ENCODE data around the gene CNPY1.
"Not testable (repeated sequence)": the region's sequence is repeated elsewhere in the genome, so short reads cannot be mapped to it uniquely, and the experiment has no call there.

CNPY1 gene

DNA sequence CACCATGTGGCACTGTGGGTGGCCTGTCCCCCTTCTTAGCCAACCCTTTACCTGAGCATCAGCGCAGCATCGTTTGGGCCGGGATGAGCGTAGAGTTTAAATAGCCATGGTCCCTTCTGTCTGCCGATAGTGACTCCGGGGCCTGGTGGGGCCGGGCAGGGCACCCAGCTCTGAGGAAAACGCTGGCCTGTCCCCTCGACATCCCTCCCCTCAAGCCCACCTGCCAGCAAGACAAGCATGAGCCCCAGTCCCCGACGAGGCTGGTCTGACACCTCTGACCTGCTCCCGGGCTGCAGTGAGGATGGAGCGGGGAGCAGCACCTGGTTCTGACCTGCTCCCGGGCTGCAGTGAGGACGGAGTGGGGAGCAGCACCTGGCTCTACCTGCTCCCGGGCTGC lies 31.1 kb upstream of the CNPY1 start:
- no peak for DNase-seq

DNA sequence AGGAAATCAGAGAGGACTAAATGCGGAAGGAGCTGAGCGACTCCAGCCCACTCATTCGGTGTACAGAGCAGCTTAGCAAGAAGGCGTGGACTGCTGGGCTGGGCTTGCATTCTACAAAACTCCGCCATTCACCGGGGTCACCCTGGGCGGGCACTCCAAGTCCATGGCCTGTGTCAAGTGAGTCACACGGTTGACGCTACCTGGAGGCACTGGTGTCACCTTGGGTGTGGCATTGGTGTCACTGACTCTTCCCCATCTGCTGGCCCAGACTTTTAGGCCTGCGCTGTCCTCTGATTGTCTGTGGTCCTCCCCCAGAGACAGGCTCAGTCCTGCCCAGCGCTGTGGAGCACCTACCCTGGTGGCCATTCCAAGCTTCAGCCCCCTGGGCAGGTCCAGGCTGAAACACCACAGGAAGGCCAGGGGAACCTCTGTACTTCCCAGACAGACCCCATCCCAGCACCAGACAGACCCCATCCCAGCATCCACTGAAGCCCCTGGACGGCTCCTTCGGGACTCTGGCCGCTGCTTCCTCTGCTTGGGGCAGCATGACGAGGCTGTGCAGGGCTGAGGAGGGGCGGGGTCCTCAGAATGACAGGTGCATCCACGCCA lies 30.6 kb upstream of the CNPY1 start:
- no peak for DNase-seq

DNA sequence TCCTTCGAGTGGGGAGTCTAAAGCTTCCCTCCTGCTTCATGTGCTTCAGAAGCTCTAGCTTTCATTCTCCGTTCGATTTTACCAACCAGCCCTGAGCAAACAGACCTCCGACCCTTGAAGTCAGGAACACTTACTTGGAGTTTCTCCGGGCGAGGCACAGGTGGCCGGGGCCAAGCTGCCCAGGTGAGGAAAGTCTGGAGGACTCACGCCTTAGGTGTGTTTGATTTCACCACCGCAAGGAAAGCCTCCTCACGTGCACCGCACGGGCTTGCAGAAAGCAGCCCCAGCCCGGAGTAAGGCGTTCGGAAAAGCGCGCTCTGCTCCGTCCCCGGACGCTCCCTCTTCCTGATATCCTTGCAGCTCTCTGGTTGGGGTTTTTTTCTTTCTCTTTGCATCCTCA lies 30.1 kb upstream of the CNPY1 start:
- no peak for DNase-seq

DNA sequence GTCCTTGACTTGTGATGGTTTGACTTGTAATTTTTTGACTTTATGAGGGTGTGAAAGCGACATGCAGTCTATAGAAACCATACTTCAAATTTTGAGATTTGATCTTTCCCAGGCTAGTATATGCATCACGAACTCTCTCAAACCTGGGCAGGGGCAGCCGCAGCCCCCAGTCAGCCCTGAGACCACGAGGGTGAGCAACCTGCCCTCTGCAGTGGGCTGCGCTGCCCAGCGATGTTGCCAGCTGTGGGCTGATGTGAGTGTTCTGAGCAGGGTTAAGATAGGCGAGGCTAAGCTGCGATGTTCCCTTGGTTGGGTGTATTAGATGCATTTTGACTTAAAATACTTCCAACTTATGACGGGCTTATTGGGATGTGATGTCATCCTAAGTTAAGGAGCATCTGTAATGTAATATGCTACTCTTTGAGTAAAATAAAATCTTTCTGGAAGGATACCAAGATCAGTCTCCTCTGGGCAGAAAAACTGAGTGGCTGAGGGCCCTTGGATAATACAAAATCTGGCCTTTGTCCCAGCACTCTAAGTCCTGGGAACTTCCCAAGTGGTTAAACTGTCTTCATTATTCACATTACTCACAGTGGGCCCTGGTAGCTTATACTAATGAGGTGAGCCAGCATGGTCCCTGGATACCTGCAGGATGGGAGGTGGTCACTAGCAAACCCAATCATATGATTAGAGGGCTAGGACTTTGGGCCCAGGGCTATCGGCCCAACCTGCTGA lies 28.4 kb upstream of the CNPY1 start:
- DNase-seq, result no peak

DNA sequence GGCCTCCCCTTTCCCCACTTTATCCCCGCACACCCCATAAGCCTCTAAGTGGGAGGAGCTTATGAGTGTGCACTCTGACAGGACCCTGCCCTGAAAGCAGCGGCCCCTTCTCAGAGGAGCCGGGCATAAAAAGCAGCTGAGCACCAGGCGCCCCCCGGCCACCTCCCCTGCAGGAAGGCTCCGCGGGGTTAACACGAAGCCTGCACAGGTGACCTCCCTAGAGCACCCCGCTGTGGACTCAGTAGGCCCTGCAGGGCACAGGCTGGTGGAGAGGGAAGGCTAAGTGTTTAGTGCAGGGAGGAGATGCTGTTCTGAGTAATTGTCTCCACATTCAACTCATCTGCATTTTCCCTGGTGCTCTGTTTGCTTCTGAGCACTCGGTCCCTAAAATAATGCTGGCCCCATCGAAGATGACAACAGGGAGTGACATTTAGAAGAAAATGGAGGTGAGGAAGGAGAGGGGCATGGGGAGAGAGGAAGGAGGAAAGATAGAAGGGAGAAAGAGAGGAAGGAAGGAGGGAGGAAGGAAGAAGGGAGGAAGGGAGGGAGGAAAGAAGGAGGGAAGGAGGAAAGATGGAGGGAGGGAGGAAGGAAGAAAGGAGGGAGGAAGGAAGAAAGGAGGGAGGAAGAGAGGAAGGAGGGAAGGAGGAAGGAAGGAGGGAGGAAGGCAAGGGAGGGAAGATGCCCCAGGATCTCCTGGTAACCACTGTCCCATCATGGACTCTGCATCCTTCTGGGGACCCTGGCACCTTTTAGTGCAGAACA lies 25.4 kb upstream of the CNPY1 start:
- no peak for DNase-seq

DNA sequence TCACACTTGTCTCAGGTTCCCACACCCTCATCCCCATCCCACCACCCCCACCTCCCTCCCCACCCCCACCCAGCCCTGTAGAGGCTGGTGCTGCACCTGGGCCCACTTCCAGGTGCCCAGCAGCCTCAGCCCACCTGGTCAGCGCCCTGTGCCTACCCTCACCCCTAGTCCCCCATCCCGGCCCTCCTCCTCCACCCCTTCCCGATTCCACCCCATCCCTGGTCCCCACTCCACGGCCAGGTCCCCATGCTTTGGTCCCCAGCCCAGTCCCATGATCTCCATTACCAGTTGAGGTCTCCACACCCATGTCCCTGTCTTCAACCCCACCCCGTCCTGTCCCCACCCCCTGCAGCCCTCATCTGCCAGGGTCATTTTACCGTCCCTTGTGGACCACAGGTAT lies 24.6 kb upstream of the CNPY1 start:
- no peak for DNase-seq

DNA sequence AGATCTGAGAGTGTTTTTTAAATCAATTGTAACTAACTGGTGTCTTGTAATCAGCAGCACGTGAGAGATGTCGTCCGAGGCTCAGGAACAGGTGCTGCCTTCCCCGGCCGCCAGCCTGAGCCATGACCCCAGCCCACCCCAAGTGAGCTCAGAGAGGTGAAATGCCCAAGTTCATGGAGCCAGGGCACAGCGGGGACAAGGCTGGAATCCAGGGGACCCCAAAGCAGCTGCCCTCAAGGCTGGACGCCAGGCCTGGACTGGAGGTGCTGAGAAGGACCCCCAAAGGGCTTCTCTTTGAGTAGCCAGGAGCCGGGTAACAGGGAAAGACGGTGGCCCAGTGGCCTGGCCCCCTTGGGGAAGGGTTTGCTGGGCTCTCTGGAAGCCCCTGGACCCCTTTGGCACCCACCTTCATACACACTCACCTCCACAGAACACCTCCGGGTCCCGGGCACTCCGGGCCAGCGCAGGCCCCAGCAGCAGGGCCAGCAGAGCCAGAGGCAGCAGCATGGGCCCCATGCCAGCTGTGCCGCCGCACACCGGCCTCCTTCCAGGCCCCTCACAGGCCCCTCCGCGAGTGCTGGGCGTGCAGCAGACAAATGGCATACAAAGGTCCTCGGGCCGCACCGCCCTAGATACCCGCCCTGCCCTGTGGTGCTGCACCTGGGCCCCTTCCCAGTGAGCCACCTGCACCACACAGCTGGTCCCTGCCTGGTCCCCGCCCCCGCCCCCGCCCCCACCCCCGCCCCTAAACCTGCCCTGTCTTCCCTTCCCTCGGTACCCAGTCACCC lies 24.0 kb upstream of the CNPY1 start:
- no peak for DNase-seq

DNA sequence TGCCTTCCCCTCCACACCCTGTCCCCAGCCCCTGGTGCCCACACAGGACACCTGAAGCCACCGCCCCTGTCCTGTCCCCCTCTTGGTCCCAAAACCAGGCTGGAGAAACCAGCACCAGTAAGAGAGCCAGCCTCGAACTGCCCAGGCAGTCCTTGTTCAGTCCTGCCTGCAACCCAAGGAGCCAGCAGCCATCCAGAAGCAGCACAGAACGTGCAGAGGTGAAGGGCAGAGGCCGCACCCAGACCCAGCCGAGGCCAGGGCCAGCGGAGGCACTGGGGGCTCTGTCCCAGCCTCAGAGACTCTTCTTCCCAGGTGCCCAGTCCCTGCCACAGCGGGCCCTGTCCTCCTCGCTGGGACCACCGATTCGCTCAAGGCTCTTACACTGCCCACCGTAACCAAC lies 23.3 kb upstream of the CNPY1 start:
- no peak for DNase-seq

DNA sequence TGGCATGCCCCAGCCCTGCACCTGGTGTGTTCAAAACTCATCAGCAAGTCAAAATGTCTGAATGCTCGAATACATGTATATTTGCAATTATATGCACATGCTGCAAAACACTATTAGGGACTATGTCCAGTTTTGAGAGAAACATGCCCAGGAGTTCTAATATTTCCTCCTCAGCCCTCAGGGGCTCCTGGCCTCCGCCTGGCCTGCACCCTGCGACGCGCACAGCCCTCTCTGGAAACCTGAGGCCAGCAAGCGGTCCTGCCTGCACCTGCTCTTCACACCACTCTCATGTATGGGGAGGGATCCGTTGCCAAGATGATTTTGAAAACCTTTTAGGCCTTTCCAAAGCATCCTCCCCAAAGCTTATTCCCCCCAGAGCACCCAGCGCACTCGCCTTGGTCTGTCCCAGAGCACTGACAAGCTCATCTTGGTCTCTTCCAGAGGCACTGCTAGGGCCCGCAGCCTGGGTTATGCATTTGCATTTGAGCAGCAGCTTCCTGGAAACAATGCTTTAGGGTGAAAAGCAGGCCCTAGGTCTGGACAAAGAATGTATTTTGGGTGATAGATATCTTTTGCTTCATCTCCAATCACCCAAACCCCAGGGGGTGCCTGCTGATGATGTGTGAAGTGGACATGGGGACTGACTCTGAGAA lies 22.6 kb upstream of the CNPY1 start:
- DNase-seq, result no peak

DNA sequence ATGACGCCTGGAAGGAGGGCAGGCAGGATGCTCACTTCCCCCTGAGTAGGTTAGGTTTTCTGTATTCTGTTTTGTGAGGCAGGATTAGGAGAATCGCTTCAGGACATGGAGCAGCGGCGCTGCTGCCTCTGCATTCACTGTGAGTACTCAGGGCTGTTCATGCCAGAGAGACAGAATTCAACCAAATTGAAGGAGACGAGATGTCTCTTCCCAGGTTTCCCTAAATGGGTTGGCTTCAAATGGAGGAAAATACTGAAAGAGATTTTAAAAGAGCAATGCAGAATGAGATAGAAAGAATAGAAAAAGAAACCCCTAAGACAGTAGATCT lies 21.9 kb upstream of the CNPY1 start:
- DNase-seq, result no peak

DNA sequence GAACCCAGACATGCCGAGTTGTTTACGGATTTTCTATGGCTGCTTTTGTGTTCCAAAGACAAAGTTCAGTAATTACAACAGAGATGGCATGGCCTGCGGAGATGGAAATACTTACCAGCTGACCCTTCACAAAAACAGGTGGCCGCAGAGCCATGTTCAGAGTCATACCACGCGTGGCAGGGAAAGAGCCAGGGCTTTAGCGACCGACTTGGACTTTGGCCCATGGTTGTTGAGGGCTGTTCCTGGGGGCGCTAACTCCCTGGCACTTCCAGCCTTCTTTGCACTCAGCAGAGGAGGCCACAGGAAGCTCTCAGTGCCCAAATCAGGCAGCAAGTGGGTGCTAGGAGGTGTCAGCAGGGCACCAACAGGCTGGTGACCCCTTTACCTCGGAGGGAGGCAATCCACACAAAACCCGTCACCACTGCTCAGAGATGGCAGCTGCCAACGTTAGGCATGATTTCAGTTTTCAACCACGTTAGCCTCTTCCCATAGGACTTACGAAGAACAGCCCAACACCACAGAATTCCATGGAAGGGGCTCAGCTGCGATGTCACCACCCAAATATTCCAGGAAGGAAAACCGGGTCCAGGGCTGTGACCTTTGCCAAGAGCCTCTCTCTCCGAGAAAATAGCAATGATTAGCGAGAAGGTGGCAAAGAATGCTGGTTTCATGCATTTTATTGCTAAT lies 21.4 kb upstream of the CNPY1 start:
- DNase-seq, result no peak

DNA sequence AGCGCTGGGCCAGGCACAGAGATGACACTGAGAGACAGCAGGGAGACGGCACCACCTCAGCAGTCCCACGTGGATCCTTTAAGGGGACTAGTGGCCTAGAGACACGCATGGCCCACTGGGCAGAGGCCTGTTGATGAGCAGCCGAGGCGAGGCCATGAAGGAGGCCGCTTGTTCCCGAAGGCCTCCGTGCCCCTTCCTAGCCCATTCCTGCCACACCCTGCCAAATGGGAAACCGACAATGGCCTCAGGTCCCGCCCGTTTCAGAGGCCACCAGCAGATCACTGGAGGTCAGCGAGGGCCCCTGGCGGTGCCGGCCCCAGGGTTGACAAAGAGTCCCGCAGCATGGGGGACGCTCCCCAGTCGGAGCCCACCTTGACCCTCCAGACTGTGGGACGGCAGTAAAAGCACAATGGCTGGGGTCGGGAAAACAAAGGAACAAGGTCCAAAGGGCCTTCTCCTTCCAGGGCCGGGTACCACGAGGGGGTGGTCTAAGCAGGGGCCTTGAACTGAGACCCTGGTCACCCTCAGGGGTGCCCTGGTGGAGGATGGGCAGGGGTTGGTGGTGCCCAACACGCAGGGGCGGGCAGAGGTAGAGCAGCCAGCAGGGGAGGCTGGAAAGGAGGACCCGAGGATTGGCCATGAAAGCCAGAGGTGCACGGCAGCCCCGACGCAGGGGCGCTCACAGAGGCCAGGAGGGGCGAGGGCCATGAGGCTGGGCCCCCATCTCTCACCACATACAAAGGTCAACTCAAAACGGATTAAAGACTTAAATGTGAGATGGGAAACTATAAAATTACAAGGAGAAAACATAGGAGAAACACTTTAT lies 19.9 kb upstream of the CNPY1 start:
- no peak for DNase-seq

DNA sequence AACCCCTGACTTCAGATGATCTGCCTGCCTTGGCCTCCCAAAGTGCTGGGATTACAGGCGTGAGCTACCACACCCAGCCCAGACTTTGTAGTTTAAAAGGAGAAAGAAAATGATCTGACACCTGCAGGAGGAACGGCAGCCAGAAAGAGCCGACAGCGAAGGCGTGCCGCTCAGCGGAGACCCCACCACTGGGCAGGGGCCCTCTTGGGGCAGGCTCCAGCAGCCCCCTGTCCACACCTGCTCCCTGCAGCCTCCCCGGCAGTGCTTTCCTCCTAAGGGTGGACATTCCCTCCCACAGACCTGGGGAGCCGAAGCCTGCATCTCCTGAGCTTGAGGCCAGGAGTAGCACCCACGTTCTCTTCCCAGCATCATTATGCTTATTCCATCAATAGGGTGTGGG lies 19.2 kb upstream of the CNPY1 start:
- DNase-seq, result no peak

DNA sequence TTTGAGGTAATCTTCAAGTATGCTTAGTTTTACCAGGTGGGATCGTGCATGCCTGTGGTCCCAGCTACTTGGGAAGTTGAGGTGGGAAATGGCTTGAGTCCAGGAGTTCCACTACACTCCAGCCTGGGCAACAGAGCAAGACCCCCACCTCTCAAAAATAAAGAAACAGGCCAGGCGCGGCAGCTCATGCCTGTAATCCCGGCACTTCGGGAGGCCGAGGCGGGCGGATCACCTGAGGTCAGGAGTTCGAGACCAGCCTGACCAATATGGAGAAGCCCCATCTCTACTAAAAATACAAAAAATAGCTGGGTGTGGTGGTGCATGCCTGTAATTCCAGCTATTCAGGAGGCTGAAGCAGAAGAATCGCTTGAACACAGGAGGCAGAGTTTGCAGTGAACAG lies 16.6 kb upstream of the CNPY1 start:
- not testable (repeated sequence) for DNase-seq

DNA sequence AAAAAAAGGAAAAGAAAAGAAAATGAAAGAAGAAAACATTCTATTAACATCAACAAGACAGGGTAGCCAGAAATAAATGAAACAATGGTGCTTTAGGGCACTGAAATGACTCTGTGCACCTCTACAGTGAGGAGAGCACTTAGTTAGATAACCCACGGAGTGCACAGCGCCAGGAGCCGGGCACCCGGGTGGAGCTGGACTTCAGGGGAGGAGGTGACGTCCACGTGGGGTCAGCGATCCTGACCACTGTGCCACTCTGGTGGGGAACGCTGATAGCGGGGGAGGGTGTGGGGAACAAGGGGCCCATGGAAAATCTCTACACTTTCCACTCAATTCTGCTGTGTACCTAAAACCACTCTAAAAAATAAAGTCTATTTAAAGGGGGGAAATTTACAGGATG lies 15.7 kb upstream of the CNPY1 start:
- DNase-seq, result no peak

DNA sequence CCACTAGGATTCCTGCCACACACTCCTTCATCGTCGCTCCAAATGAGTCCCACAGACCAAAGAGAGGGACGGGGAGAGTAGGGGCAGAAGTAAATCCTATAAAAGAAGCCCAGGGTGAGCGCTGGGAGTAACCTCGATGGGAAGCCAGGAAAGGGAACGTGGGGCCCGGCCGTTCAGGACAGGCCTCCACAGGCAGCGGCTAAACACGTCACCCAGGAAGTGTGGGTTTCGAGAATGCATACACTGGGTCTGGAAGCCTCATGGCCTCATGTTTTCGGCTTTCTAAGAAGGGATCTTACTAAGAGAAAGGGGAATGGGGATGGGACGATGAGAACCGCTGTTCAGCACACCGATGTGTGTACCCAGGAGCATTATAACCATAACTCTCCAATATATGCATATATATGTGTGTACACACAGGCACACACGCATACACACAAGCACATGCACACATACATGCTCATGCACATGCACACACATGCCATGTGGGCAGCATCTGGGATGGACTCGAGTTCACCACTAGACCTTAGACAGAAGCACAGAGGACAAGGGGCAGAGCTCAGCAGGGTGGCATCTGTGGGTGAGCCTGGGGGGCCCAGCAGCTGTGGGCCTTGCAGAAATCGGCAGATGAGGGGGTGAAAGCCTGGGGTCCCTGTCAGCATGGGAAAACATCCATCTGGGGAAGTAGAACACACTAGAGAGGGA lies 14.8 kb upstream of the CNPY1 start:
- DNase-seq, result no peak

DNA sequence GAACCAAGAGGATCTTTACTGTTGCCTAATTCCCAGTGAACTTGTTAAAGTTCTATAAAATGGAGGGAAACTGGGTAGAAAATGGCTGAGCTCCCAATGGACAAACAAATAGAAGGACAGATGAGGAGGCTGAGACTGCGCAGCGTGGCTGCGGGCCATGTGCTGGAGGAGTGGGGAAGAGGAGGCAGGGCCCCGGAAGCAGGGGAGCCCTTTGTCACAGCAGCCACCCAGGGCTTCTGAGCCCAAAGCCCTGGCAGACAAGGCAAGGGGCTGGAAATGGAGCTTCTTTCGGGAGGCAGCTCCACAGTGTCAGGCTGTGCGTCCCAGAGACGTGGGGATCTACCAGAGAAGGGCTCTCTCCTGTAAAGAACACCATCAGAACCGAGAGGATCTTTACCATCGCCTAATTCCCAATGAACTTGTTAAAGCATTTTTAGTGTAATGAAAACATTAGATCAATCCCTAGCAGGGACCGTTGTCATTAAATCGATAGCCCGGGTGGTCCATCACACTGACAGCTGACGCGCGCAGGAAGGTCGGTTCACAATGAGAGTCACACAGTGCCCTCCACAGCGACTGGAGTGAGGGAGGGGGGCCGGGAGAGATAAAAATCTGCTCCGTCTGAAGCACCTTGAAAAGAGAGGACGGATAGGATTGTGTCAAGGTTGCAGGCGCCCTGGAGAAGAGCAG lies 14.0 kb upstream of the CNPY1 start:
- no peak for DNase-seq

DNA sequence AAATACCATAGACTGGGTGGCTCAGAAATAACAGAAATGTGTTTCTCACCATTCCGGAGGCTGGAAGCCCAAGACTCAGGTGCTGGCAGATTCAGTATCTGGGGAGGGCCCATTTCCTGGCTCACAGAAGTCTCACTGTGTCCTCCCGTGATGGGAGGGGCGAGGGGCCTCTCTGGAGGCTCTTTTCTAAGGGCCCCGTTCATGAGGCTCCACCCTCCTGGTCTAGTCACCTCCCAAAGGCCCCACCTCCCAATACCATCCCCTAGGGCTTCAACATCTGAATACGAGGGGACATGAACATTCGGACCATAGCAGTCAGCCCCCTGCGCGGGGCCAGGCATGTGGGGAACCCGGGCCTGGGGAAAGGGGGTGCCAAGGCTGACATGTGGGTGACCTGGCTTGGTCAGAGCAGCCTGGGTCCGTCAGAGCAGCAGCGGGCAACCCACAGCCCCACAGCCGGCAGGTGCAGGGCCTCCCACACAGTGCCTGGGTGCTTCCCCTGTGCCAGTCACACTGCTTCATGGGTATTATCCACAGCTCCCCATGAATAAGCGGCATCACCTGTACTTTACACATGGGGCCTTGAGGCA lies 13.3 kb upstream of the CNPY1 start:
- DNase-seq, result no peak

DNA sequence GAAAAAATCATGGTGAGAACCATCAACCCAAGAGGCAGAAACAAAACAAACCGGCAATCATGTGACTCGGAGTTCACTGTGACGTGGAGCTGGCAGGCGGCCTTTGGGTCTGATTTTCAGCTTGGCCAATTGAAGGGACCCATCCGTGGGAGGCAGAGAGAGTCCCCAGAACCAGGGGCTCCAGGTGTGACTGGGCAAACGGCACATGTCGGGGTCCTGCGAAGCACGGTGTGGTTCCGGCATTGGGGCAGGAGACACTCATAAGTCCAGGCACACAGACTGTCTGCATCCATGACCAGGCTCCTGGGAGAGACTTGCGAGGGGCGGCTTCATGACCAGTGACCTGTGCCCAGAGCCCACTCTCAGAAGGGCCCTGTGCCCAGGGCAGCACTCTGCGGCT lies 12.6 kb upstream of the CNPY1 start:
- no peak for DNase-seq

DNA sequence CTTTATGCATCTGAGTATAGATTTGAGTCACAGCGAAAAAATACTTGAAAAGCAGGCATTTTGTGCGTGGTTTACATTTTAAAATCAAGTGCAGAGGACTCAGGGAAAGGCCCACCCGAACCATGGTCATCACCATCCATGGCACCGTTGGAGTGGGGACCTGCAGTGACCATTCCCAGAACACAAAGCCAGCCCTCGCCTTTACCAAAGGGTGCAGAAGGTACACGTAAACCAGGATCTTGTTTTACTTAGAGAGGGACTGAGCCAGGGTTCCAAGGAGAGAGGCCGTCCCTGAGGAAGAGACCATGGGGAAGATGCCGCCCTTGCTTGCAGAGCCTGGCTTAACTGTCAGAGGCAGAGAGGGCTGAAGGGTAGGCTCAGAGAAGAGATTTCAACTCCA lies 12.0 kb upstream of the CNPY1 start:
- DNase-seq, result no peak

All from NCI-H524 treated with DMSO at 0.1 percent for 48 hours (cell line).